ENCODE results near the gene SAP25. TPM values are rescaled to one million over a fixed set of nuclear protein-coding genes. Genes with fewer than 3 reads are reported as not detected.
A peak's percentile ranks its signal among the peaks of the same experiment; 100 is the strongest.

The SAP25 gene
- polyA plus RNA-seq, 1 donor (not counting 4 experiments of a cell fraction or from before 2014, with no cell fraction given): 0.16 TPM

GRCh38 chr7:100580466-100581283 lies 7.0 kb upstream of the SAP25 start:
- Histone ChIP-seq H3K9me3 (ENCODE audit: control insufficient read depth, low read depth, low read length) (no peaks in the 10 kb centered on the region), H3K4me3 (ENCODE audit: control insufficient read depth in 2 of 3, extremely low read depth in 1 of 3, insufficient read depth in 2 of 3, low read depth in 1 of 3, low read length in 3 of 3) (no peak overlapping the region), H3K36me3 (ENCODE audit: control insufficient read depth in 2 of 2, extremely low read depth in 1 of 2, insufficient read depth in 2 of 2, low read length in 2 of 2) (peaks cover 23 to 30% of the 10 kb centered on the region in 2 experiments), H2AFZ (ENCODE audit: control insufficient read depth, low read length) (no peak overlapping the region), H3K9ac (ENCODE audit: control insufficient read depth, extremely low read depth, insufficient read depth, low read length) (no peak overlapping the region), H4K20me1 (ENCODE audit: control insufficient read depth, extremely low read depth, insufficient read depth, low read length) (peaks cover 8% of the 10 kb centered on the region), H3K27me3 (ENCODE audit: control insufficient read depth, extremely low read depth, insufficient read depth, low read length) (no peaks in the 10 kb centered on the region), H3K79me2 (ENCODE audit: control insufficient read depth, insufficient read depth, low read length) (peaks cover 13% of the 10 kb centered on the region), H3K4me1 (ENCODE audit: control insufficient read depth, extremely low read depth, insufficient read depth, low read length) (peaks cover 30% of the 10 kb centered on the region), H3K4me2 (ENCODE audit: control insufficient read depth, extremely low read depth, insufficient read depth, low read depth, low read length) (no peak overlapping the region), H3K9me1 (ENCODE audit: control insufficient read depth, extremely low read depth, insufficient read depth, low read length) (no peaks in the 10 kb centered on the region), H3K27ac (ENCODE audit: control insufficient read depth, insufficient read depth, low read length) (no peak overlapping the region)
- peak; percentile 46 for FAIRE-seq
- dilution Hi-C loops (cut with MboI; ENCODE audit: extremely low pct_ligation_motif_present, low sequenced_read_pairs): no loop called here
- no peak for DNase-seq (ENCODE audit: low read depth, low spot score)
- TF ChIP-seq CTCF (optimal IDR thresholded peaks at IDR 0.05 in 1 of 3, IDR thresholded peaks at IDR 0.05 in 1 of 3, conservative IDR thresholded peaks at IDR 0.05 in 1 of 3; ENCODE audit: extremely low read depth in 1 of 3, insufficient read depth in 2 of 3, low read length in 3 of 3): no peak
- no peak for TF ChIP-seq EZH2 (IDR thresholded peaks at IDR 0.05; ENCODE audit: low read length)

DNA sequence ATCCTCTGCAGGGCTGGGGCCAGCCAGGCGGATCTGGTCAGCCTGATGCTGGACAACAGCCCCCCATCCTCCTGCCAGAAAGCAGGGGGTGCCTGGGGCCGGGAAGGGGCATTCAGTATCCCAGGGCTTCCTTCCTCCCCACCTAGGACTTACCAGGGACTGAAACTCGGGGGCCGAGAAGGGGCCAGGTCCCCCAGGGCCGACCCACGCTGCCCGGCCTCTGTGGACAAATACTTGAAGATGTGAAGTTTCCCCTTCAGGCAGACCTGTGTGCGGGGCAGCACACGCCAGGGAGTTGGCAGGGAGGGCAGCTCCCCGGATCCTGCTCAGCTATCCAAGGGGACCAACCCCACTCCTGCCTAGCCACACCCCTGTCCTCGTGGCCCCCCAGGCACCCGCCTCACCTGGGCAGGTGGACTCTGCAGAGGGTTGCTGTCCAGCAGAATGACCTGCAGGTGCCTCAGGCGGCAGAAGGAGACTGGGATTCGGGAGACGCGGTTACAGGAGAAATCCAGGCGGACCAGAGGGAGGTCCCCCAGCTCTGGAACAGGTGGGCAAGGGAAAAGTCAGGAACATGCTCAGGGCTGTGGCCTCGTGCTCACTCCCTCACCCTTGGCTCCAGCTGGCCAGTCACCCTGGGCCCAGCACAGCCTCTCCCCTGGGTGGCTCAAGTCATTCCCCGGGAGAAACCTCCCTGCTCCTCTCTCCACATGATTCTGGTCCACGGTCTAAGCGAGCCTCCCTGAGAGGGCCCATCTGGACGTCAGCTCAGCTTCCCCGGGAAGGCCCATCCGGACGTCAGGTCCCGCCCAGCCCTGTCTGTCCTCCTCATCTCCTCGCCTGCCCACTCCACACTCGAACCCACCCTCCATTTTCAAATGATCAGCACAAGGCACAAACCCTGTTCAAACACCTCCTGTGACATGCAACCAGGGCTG lies 4.8 kb upstream of the SAP25 start:
- dilution Hi-C loops (cut with MboI; ENCODE audit: extremely low pct_ligation_motif_present, low sequenced_read_pairs): no loop called here
- no peak for FAIRE-seq
- Histone ChIP-seq H3K9me3 (ENCODE audit: control insufficient read depth, low read depth, low read length) (no peaks in the 10 kb centered on the region), H3K9me1 (ENCODE audit: control insufficient read depth, extremely low read depth, insufficient read depth, low read length) (no peaks in the 10 kb centered on the region), H2AFZ (ENCODE audit: control insufficient read depth, low read length) (no peak overlapping the region), H3K27me3 (ENCODE audit: control insufficient read depth, extremely low read depth, insufficient read depth, low read length) (no peaks in the 10 kb centered on the region), H3K9ac (ENCODE audit: control insufficient read depth, extremely low read depth, insufficient read depth, low read length) (no peak overlapping the region), H3K4me1 (ENCODE audit: control insufficient read depth, extremely low read depth, insufficient read depth, low read length) (peaks cover 13% of the 10 kb centered on the region), H4K20me1 (ENCODE audit: control insufficient read depth, extremely low read depth, insufficient read depth, low read length) (no peaks in the 10 kb centered on the region), H3K4me2 (ENCODE audit: control insufficient read depth, extremely low read depth, insufficient read depth, low read depth, low read length) (no peak overlapping the region), H3K36me3 (ENCODE audit: control insufficient read depth in 2 of 2, extremely low read depth in 1 of 2, insufficient read depth in 2 of 2, low read length in 2 of 2) (peaks cover 23 to 37% of the 10 kb centered on the region in 2 experiments), H3K79me2 (ENCODE audit: control insufficient read depth, insufficient read depth, low read length) (no peaks in the 10 kb centered on the region), H3K27ac (ENCODE audit: control insufficient read depth, insufficient read depth, low read length) (no peak overlapping the region), H3K4me3 (ENCODE audit: control insufficient read depth in 2 of 3, extremely low read depth in 1 of 3, insufficient read depth in 2 of 3, low read depth in 1 of 3, low read length in 3 of 3) (no peak overlapping the region)
- DNase-seq (ENCODE audit: low read depth, low spot score): no peak
- no peak for TF ChIP-seq CTCF (optimal IDR thresholded peaks at IDR 0.05 in 1 of 3, IDR thresholded peaks at IDR 0.05 in 1 of 3, conservative IDR thresholded peaks at IDR 0.05 in 1 of 3; ENCODE audit: extremely low read depth in 1 of 3, insufficient read depth in 2 of 3, low read length in 3 of 3)
- TF ChIP-seq EZH2 (IDR thresholded peaks at IDR 0.05; ENCODE audit: low read length): no peak
